HG02798 (cell line): ENCODE measurements around the gene CABP2.

Source experiments
- ATAC-seq: cut with Tn5 transposase; IDR thresholded peaks from one replicate; pipeline ENCODE4 v1.9.1; 2021; ENCODE audit warnings: mild to moderate bottlenecking; ENCODE audit not compliant: unreplicated experiment, poor library complexity

The CABP2 gene

DNA sequence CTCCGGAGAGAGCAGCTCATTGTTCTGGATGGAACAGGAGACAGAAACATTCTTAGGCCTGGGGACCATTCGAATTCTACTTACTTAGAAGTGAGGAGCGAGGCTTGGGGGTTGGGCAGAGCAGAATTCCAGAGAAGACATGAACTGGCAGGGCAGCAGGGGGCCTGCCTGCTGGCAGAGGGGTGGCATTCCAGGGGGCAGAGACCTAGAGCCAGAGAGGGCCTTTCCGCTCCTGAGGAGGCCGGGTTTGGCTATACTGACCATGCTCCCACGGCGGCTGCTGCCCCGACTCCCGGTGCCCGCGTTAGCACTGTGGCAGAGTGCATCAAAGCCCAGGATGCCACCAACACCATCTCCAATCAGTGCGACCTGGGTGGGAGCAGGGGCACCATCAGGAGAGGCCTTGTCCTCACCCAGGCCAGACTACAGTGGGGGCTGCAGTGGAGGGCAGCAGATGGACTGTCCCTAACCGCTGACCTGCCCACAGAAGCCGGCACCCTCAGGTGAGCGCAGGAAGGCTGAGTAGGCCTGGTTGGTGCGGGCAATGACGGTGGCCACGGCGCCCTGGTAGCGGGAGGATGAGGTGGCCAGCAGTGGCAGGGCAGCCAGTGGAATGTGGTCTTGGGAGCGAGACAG, 25.5 kb downstream of the CABP2 start:
- ATAC-seq, result no peak

DNA sequence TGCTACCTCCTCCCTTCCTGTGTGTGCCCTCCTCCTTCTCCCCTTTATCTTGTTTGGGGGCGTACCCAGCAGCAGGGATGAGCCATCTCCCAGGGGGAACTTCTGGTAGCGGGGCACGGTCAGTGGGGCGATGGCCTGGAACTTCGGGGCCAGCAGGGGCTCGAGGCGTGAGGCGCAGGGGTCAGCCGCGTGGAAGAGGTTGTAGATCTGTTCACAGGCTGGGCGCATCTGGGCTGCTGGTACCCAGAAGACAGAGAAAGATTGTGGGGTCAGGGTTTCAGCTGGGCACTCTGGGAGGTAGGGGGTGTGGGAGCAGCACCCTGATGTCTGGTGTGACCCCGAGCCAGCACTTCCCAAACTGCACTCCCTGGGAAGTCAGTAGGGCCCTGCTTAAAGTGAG, 27.1 kb downstream of the CABP2 start:
- ATAC-seq, result no peak

DNA sequence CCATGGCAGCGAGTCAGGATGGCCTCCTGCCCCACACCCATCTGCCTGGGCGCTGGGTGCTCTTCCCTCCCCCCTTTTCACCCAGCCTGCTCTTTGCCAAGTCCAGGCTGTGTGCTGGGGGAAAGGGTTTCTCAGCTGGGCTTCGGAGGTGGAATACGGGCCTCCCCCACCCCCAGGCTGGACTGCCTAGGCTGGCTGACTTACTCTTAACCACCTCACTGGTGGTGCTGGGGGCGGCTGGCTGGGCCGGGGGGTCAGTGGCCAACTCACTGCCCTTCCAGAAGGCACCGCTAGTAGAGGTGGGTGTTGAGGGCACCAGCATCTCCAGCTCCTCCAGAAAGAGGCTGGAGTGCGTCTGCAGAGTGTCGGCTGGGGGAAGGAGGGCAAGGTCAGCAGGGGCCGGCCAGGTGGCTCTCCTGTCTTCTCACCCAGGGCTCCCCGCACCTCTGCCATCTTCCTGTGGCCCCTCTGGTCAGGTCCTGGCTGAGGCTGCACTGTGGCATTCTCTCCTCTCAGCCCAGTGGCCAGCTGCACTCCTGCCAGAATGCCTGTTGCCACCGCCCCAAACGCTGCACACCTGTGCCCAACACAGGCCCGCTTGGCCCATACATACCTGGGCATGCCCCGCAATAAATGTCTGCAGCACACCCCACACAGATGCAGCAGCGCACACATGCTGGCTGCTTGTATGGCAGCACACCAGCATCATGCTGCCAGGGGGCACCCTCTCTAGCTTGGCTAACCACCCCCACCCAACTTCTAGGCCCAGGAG, 27.8 kb downstream of the CABP2 start:
- ATAC-seq, result no peak

DNA sequence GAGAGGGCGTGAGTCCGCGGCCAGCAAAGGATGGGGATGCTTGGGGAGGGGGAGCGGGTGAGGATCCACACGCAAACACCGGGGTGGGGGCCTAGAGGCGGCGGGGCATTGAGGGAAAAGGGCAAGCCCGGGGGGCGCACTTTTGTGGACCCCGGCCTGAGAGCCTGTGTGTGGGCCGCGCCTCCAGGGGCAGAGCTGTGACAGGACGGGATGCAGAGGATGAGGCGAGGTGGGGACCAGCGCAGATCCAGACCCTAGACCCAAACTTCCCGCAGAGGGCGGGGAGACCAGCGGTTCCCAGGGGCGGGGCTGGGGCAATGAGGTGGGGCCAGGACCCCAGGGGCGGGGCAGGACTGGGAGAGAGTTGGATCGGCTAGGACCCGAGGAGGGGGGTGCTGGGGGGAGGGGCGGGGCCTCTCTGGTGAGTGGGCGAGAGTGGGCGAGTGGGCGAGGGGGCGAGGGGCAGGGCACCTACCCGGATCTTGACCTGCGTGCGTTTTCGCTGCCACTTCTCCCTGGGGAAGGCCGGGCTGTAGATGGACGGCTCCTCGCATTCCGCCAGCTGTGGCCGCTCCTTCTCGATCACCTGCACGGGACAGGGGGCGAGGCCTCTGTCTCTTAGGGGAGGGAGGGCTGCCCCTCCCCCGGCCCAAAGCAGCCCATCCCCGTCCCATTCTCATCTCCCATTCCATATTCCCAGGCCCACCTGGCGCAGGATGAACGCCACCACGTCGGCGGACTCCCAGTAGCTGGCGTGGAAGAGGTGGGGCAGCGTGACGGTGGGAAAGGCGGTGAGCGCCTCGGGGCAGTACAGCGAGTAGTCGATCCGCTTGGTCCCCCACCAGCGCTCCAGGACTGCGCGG, 28.6 kb downstream of the CABP2 start:
- no peak for ATAC-seq

DNA sequence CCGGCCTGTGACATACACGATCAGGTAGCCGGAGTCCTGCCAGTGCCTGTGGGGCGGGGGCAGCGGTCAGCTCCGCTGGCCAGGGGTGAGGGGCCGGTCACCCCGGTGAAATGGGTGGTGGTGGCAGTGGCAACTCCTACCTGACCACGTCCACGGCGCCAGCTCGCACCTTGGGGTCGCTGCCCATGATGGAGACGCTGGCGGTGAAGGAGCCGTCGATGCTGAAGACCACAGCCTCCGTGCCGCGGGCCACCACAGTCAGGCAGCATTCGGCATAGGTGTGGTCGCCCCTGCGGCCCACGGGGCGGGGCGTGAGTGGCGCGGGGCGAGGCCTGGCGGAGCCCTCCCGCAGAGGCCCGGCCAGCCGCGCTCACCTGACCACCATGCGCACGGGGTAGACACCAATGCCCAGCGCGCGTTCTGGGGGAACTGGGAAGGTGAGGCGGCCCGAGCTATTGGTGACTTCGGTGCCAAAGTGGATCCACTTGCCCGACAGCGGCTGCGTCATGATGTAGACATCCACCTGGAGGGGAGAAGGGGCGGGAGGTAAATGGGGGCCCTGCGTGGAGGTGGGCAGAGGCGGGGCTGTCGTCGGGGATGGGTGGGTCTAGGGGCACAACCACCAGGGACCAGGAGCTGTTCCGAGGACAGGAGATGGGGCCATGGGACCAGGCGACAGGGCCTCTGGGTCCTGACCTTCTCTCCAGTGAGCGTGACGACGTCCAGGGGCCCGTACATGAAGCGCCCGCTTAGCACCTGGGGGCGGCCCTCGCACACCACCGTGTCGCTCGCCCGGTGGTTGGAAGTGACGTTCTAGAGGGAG, 29.5 kb downstream of the CABP2 start:
- no peak for ATAC-seq

DNA sequence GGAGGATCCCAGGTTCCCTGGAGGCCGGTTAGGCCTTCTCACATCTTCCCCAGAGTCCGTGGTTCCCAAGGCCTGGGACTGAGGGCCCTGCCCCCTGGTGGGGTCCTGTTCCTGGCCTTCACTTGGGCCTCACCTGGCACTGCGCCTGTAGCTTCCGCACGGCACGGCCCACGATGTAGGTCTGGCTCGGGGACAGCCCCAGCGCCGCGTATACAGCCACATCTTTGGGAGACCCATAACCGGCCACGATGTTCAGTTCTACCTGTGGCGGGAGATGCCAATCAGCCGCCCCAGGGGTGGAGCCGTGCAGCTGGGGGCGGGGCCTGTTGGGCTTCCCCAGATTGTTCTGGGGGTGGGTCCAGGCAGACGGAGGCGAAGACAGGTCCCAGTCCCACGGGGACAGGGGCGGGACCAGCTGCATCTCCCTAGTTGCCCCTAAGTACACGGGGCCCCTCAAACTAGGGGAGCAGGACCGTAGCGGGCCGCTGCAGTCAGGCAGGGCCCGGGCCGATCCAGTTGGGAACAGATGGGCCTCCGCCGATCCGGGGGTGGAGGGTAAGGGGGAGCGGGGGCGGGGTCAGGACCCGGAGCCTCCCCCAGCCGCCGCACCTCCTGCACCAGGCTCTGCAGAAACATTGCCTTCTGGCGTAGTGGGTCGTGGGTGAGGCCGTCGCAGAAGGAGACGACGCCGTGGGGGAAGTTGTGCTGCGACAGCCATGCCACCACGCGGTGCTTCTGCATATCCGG, 30.3 kb downstream of the CABP2 start:
- ATAC-seq, result no peak

DNA sequence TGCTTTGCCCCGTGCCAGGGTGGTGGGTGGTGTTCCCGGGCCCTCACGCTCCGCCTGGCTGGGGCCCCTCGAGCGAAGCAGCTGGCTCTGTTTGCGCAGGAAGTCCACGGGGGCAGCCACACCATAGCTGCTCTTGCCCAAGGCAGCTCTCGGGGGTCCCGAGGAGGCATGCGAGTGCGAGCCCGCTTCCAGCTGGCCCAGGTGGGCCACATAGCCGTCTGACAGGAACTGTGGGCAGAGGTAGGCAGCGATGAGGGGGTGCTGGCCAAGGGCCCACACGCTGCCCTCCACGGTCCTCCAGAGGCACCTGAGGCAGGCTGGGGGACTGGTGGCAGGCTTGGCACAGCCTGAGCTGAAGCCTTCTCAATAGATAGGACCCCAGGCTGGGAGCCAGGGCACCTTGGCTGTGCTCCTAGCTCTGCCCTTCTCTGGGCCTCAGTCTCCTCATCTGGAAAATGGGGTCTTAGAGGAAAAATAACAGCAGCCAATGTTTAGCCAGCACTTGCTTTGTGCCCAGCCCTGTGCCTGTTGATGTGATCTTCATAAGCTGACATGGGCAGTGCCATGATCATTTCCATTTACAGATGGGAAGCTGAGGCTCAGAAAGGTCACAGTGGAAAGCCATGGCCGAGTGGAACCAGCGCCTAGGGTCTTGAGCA, 31.0 kb downstream of the CABP2 start:
- no peak for ATAC-seq

DNA sequence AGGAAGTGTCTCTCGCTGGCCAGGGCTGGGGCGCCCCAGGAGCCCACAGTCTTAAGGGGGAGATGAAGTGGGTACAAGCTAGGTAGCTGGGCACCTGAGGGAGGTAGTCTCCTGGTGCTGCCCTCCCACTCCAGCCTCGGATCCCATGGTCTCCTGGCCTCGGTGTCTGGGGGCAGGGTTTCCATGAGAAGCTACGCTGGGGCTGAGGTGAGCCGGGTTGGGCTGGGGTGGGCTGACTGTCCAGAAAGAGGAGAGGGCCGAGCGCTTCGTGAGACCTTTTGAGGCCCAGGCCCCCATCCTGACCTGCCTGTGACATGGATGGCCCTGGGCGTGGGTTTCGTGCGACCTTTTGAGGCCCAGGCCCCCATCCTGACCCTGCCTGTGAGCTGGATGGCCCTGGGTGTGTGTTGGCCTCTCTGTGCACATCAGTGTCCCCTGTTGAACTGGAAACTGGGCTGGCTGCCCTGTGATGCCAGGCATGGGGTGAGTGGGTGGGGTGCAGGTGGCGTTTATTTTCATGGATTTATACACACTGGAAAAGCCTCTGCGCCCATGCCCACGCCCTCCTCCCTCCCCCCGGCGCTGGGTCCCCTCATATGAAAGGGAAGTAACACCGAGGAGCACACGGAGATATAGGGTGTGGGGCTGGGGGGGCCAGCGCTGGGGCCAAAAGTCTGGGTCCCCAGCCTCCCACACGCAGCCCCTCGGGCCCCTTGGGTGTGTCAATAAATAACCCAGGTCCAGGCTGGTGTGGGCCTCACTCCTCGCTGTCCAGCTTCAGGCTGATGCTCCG, 31.8 kb downstream of the CABP2 start:
- no peak for ATAC-seq

DNA sequence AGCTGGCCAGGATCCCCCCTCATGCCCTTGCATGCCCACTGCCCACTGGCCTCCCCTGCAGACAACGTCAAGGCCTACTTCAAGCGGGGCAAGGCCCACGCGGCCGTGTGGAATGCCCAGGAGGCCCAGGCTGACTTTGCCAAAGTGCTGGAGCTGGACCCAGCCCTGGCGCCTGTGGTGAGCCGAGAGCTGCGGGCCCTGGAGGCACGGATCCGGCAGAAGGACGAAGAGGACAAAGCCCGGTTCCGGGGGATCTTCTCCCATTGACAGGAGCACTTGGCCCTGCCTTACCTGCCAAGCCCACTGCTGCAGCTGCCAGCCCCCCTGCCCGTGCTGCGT, 32.5 kb downstream of the CABP2 start:
- no peak for ATAC-seq

DNA sequence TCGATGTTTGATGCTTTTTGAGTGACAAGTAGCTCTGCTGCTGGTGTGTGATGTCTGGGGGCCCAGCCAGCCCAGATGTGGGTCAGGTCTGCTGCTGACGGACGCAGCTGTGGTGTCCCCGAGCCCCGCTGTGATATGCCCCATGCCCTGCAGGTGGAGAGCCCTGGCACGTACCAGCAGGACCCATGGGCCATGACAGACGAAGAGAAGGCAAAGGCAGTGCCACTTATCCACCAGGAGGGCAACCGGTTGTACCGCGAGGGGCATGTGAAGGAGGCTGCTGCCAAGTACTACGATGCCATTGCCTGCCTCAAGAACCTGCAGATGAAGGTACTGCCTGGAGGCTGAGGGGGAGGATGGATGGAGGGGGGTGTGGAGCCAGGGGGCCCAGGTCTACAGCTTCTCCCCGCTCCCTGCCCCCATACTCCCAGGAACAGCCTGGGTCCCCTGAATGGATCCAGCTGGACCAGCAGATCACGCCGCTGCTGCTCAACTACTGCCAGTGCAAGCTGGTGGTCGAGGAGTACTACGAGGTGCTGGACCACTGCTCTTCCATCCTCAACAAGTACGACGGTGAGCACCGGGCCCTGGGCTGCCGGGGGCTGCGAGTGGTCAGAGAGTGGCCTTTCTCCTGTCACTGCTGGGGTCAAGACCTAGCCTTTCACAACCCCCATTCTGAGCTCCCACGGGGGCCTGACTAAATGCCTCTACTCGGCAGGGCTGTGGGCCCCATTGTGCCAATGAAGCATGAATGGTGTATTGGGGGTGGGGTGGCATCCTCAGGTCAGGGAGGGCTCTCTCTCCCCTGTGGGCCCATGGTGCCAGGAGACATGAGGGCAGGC, 33.1 kb downstream of the CABP2 start:
- no peak for ATAC-seq

DNA sequence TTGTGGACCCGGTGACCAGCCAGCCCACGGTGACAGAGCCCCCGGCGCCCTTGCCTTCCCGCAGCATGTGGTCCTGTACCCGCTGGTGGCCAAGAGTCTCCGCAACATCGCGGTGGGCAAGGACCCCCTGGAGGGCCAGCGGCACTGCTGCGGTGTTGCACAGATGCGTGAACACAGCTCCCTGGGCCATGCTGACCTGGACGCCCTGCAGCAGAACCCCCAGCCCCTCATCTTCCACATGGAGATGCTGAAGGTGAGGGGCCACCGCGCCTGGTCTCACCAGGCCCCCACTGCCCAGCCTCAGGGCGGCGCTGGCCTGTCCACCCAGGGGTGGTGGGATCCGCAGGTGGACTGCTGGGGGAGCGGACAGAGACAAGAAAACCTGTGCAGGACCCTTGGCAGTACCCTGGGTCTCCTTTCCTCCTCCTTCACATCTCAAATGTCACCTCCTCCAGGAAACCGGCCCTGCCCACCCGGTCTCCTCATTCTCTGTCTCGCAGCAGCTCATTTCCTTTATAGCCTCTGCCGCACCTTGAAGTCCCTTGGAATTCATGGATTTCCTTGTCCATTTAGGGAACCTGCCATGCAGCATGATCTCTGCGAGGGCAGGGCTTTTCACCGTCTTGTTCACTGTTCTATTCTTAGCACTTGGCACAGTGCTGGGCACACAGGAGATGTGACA, 33.9 kb downstream of the CABP2 start:
- no peak for ATAC-seq

DNA sequence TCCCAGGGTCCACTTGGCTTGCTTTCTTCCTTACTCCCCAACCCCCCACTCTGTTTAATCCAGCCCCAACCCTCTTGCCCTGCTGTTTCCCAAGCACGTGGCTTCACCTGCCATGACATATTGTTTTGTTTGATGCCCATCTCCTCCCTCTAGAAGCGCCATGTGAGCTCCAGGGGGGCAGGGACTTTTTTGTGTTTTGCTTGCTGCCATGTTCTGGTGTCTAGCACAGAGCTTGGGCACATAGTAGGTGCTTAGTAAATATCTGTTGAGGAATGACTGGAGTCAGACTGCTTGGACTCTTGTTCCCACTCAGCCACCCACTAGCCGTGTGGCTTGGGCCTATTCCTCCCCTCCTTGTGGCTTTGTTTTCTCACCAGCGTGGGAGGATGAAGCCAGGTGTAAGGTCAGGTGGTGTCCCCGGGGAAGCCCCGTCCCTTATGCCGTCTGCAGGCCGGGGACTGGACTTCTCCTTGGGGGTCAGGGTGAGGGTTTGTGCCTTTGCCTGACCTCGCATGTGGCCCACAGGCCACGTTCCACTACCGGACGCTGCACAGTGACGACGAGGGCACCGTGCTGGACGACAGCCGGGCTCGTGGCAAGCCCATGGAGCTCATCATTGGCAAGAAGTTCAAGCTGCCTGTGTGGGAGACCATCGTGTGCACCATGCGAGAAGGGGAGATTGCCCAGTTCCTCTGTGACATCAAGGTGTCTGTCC, 36.6 kb downstream of the CABP2 start:
- peak; percentile 35 for ATAC-seq

DNA sequence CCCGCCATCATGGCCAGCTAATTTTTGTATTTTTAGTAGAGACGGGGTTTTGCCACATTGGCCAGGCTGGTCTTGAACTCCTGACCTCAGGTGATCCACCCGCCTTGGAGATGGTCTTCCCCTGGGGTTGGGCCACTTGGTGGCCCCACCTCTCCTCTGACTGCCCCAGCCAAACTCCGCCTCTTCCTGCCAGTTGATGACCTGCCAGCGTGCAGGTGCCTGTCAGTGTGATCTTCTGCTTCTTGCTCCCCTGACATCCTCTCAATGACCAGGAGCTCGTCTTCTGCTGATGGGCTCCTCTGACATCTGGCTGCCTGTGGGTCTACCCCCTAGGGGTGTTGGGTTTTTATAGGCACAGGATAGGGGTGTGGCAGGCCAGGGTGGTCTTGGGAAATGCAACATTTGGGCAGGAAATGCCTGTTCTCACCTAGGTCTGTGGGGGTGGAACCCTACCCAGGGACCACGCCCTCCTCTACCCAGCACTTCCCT, 37.3 kb downstream of the CABP2 start:
- ATAC-seq, result peak; percentile 17

DNA sequence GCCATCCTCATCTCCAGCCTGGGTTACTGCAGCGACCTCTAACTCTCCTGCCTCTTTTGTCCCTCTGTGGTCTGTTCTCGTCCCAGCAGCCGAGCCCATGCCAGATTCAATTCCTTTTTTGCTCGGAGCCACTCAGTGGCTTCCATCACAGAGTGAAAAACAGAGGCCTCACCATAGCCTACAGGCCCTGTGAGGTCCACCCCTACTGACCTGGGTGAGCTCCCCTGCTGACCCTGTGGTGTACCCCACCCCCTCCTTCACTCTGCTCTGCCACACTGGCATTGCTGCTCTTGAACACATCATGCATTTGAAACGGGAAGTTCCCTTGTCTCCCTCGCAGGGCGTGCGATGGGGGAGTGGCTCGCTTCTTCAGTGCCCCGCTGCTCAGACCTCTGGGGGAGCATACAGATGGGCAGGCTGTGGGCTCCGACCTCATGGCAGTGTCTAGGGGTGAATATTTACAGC, 38.4 kb downstream of the CABP2 start:
- ATAC-seq, result no peak

DNA sequence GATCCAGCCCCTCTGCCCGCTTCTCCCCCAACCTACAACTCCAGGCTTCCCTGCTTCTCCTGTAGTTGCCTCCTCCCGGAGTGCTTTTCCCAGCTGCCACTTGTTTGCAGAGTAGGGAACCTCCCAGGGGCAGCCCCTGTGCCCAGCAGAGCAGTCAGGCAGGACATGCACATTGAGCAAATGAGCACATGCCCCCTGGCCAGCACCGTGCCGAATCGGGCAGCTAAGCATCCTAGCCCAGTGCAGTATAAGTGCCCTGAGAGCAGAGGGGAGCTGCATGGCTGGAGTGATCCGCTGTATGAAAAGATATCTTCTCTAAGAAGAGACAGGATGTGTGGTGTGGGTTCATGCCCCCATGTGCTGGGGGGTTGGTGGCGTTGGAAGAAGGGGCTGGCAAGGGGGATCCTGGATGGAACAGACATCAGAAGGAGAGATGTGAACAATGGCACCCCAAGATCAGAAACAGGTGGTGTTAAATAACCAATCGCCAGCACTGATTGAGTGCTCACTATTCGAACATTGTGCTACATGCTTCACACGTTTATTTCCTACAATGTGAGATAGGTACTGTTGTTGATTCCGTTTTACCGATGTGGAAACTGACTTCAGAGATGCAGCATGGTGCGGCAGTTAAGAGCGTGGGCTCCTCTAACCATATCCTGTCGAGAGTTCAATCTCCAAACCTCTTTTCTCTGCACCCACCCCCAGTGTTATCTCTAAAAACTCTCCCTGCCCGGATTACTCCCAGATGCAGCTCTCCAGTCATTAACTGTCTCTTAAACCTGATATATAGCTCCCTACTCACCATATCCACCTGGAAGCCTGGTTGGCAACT, 39.2 kb downstream of the CABP2 start:
- no peak for ATAC-seq
